Trophoblast cell (in vitro differentiated cells and primary cell): Measurements from ENCODE around the gene IL18RAP.

Source experiments
- DNase-seq, 2 donors: peaks; one replicate each; pipeline ENCODE4 v3.0.0-alpha.2; 2016
- H2AFZ ChIP-seq: 2 replicates; pipeline ENCODE4 v1.6.1; 2013; ENCODE audit warnings: low read length, moderate library complexity, mild to moderate bottlenecking; ENCODE audit not compliant: insufficient read depth, poor library complexity
- H2AK5ac ChIP-seq: 2 replicates; pipeline ENCODE4 v1.6.1; 2013; ENCODE audit warnings: mild to moderate bottlenecking, low read length
- H2BK120ac ChIP-seq: 2 replicates; pipeline ENCODE4 v1.6.1; 2013; ENCODE audit warnings: low read length, mild to moderate bottlenecking, moderate library complexity; ENCODE audit not compliant: insufficient read depth, poor library complexity
- H2BK12ac ChIP-seq: 2 replicates; pipeline ENCODE4 v1.6.1; 2013; ENCODE audit warnings: mild to moderate bottlenecking, low read length, moderate library complexity
- H2BK5ac ChIP-seq: 2 replicates; pipeline ENCODE4 v1.6.1; 2013; ENCODE audit warnings: low read length, low read depth, moderate library complexity, mild to moderate bottlenecking; ENCODE audit not compliant: poor library complexity
- H3K14ac ChIP-seq: 2 replicates; pipeline ENCODE4 v1.6.1; 2013; ENCODE audit warnings: mild to moderate bottlenecking, low read length
- H3K18ac ChIP-seq: 2 replicates; pipeline ENCODE4 v1.6.1; 2013; ENCODE audit warnings: mild to moderate bottlenecking, low read length
- H3K23ac ChIP-seq: 2 replicates; pipeline ENCODE4 v1.6.1; 2013; ENCODE audit warnings: low read length
- H3K27ac ChIP-seq: 2 replicates; pipeline ENCODE4 v1.5.1; 2013; ENCODE audit warnings: low read depth, mild to moderate bottlenecking, inconsistent platforms, low read length, moderate library complexity
- H3K27me3 ChIP-seq: 2 replicates; pipeline ENCODE4 v1.6.1; 2013; ENCODE audit warnings: inconsistent platforms, mild to moderate bottlenecking, low read length, moderate library complexity; ENCODE audit not compliant: insufficient read depth
- H3K36me3 ChIP-seq, 2 experiments: 1 replicate in 1 of 2; 2 replicates in 1 of 2; pipeline ENCODE4 v1.6.1; 2013; ENCODE audit warnings: low read length in 2 of 2, mild to moderate bottlenecking in 2 of 2, moderate library complexity in 1 of 2; ENCODE audit not compliant: insufficient read depth in 2 of 2, control insufficient read depth in 1 of 2
- H3K4ac ChIP-seq: 2 replicates; pipeline ENCODE4 v1.6.1; 2013; ENCODE audit warnings: low read depth, mild to moderate bottlenecking, low read length, moderate library complexity
- H3K4me1 ChIP-seq, 2 experiments: 1 replicate in 1 of 2; 2 replicates in 1 of 2; pipeline ENCODE4 v1.6.1; 2013; ENCODE audit warnings: low read length in 2 of 2, mild to moderate bottlenecking in 2 of 2, moderate library complexity in 1 of 2; ENCODE audit not compliant: insufficient read depth in 2 of 2, control insufficient read depth in 1 of 2
- H3K4me2 ChIP-seq: 2 replicates; pipeline ENCODE4 v1.6.1; 2013; ENCODE audit warnings: inconsistent platforms, mild to moderate bottlenecking, low read length, moderate library complexity
- H3K4me3 ChIP-seq: 2 replicates; pipeline ENCODE4 v1.5.1; 2013; ENCODE audit warnings: mild to moderate bottlenecking, low read depth, low read length, inconsistent platforms
- H3K79me1 ChIP-seq: one replicate; pipeline ENCODE4 v1.6.1; 2013; ENCODE audit warnings: low read length
- H3K79me2 ChIP-seq: 2 replicates; pipeline ENCODE4 v1.6.1; 2013; ENCODE audit warnings: low read length, mild to moderate bottlenecking; ENCODE audit not compliant: control insufficient read depth, insufficient read depth, poor library complexity
- H3K9ac ChIP-seq: 2 replicates; pipeline ENCODE4 v1.6.1; 2013; ENCODE audit warnings: mild to moderate bottlenecking, low read length
- H3K9me3 ChIP-seq: 2 replicates; pipeline ENCODE4 v1.6.1; 2013; ENCODE audit warnings: low read depth, mild to moderate bottlenecking, control low read depth, inconsistent platforms, low read length; ENCODE audit not compliant: insufficient read depth
- H4K12ac ChIP-seq: 2 replicates; pipeline ENCODE4 v1.6.1; 2013; ENCODE audit warnings: low read depth, mild to moderate bottlenecking, low read length, moderate library complexity
- H4K8ac ChIP-seq: 2 replicates; pipeline ENCODE4 v1.6.1; 2013; ENCODE audit warnings: low read depth, mild to moderate bottlenecking, low read length, moderate library complexity
- H4K91ac ChIP-seq: one replicate; pipeline ENCODE4 v1.6.1; 2013; ENCODE audit warnings: low read depth, mild to moderate bottlenecking, low read length, moderate library complexity
- WGBS: extraction: QIAGEN DNeasy Blood & Tissue Kit; methylation state at CpG from one replicate; pipeline ENCODE4 v1.1.7; 2013; ENCODE audit warnings: missing lambda C conversion rate; ENCODE audit not compliant: insufficient read length, insufficient coverage; ENCODE audit errors: extremely low coverage; 5-methylcytosine and 5-hydroxymethylcytosine counted together

The IL18RAP gene

GRCh38 chr2:102427249-102427648, 4.3 kb downstream of the IL18RAP start:
- H3K14ac ChIP-seq, result no peak overlapping the region
- no peak overlapping the region for H2BK120ac ChIP-seq
- no peak overlapping the region for H3K4me3 ChIP-seq
- no peak overlapping the region for H2BK5ac ChIP-seq
- H3K9ac ChIP-seq, result no peak overlapping the region
- no peak for DNase-seq
- H2AFZ ChIP-seq, result no peak overlapping the region
- no peaks in the 10 kb centered on the region for H3K4me1 ChIP-seq
- no peak overlapping the region for H4K91ac ChIP-seq
- no peak overlapping the region for H3K4me2 ChIP-seq
- no peak overlapping the region for H4K8ac ChIP-seq
- H4K12ac ChIP-seq, result no peak overlapping the region
- H3K23ac ChIP-seq, result no peak overlapping the region
- no peak overlapping the region for H3K18ac ChIP-seq
- H3K79me1 ChIP-seq, result no peaks in the 10 kb centered on the region
- H3K36me3 ChIP-seq, result no peaks in the 10 kb centered on the region
- H2AK5ac ChIP-seq, result no peak overlapping the region
- no peak overlapping the region for H2BK12ac ChIP-seq
- WGBS, result no CpG with 5 or more reads among the region's 1 CpG
- H3K27ac ChIP-seq, result no peak overlapping the region
- no peaks in the 10 kb centered on the region for H3K9me3 ChIP-seq
- H3K27me3 ChIP-seq, result no peaks in the 10 kb centered on the region
- no peak overlapping the region for H3K4ac ChIP-seq
- H3K79me2 ChIP-seq, result no peaks in the 10 kb centered on the region

GRCh38 chr2:102428573-102428972, 5.6 kb downstream of the IL18RAP start:
- H4K8ac ChIP-seq, result no peak overlapping the region
- H4K91ac ChIP-seq, result no peak overlapping the region
- H3K27ac ChIP-seq, result no peak overlapping the region
- no peak for DNase-seq
- H2BK12ac ChIP-seq, result no peak overlapping the region
- H3K4me3 ChIP-seq, result no peak overlapping the region
- H3K36me3 ChIP-seq, result no peaks in the 10 kb centered on the region
- peaks cover 0 to 3% of the 10 kb centered on the region in 2 experiments for H3K4me1 ChIP-seq
- H3K23ac ChIP-seq, result no peak overlapping the region
- no peak overlapping the region for H3K9ac ChIP-seq
- no peaks in the 10 kb centered on the region for H3K9me3 ChIP-seq
- no peaks in the 10 kb centered on the region for H3K79me2 ChIP-seq
- no peaks in the 10 kb centered on the region for H3K79me1 ChIP-seq
- H3K18ac ChIP-seq, result no peak overlapping the region
- H3K4me2 ChIP-seq, result no peak overlapping the region
- H3K27me3 ChIP-seq, result no peaks in the 10 kb centered on the region
- no peak overlapping the region for H3K4ac ChIP-seq
- no CpG with 5 or more reads among the region's 2 CpGs for WGBS
- H3K14ac ChIP-seq, result no peak overlapping the region
- H4K12ac ChIP-seq, result no peak overlapping the region
- no peak overlapping the region for H2AK5ac ChIP-seq
- H2BK5ac ChIP-seq, result no peak overlapping the region
- H2BK120ac ChIP-seq, result no peak overlapping the region
- H2AFZ ChIP-seq, result no peak overlapping the region

- Histone ChIP-seq H3K14ac (no peak overlapping the region), H3K4me3 (no peak overlapping the region), H3K9ac (no peak overlapping the region), H3K27me3 (no peaks in the 10 kb centered on the region), H3K9me3 (no peaks in the 10 kb centered on the region), H2BK120ac (no peak overlapping the region), H3K23ac (peak overlapping the region; percentile 47), H3K36me3 (no peaks in the 10 kb centered on the region), H3K4me2 (no peak overlapping the region), H3K79me1 (no peaks in the 10 kb centered on the region), H3K27ac (no peak overlapping the region), H3K18ac (no peak overlapping the region), H3K4me1 (peaks cover 0 to 3% of the 10 kb centered on the region in 2 experiments), H2BK12ac (no peak overlapping the region), H2AK5ac (no peak overlapping the region), H2AFZ (no peak overlapping the region), H4K12ac (no peak overlapping the region), H4K8ac (no peak overlapping the region), H2BK5ac (no peak overlapping the region), H3K79me2 (no peaks in the 10 kb centered on the region), H3K4ac (no peak overlapping the region), H4K91ac (no peak overlapping the region)
- DNase-seq, result peak; percentile 32 to 65
- no CpG with 5 or more reads among the region's 2 CpGs for whole genome bisulfite sequencing
These were observed 9.4 kb downstream of the IL18RAP start for GRCh38 chr2:102432386-102432785.

- Histone ChIP-seq H2BK120ac (no peak overlapping the region), H3K27ac (no peak overlapping the region), H2BK12ac (no peak overlapping the region), H4K91ac (no peak overlapping the region), H3K4me3 (no peak overlapping the region), H2BK5ac (no peak overlapping the region), H3K9me3 (no peaks in the 10 kb centered on the region), H3K14ac (no peak overlapping the region), H3K4me2 (no peak overlapping the region), H3K27me3 (no peaks in the 10 kb centered on the region), H3K23ac (no peak overlapping the region), H3K79me1 (no peaks in the 10 kb centered on the region), H3K18ac (no peak overlapping the region), H2AFZ (no peak overlapping the region), H3K4ac (no peak overlapping the region), H2AK5ac (no peak overlapping the region), H4K12ac (no peak overlapping the region), H3K4me1 (peaks cover under 1 to 4% of the 10 kb centered on the region in 2 experiments), H4K8ac (no peak overlapping the region), H3K9ac (no peak overlapping the region), H3K36me3 (no peaks in the 10 kb centered on the region), H3K79me2 (no peaks in the 10 kb centered on the region)
- no CpG with 5 or more reads among the region's 4 CpGs for WGBS
- DNase-seq, result peak; percentile 57 to 82
These were observed 11.2 kb downstream of the IL18RAP start for GRCh38 chr2:102433973-102434654.
